Osteocyte (in vitro differentiated cells): ENCODE data around the gene DDX31. TPM values are rescaled to one million over a fixed set of nuclear protein-coding genes. Genes with fewer than 3 reads are reported as not detected.

Experiments used
- DNase-seq: peaks from one replicate; pipeline ENCODE4 v3.0.0; 2021; ENCODE audit warnings: mixed read lengths; ENCODE audit not compliant: unreplicated experiment; ENCODE audit errors: extremely low spot score
- H3K27ac Mint-ChIP-seq: one replicate; pipeline ENCODE4 v1.8.0; 2021; ENCODE audit warnings: mild to moderate bottlenecking, mixed read lengths; ENCODE audit not compliant: unreplicated experiment
- H3K27me3 Mint-ChIP-seq: one replicate; pipeline ENCODE4 v1.8.0; 2021; ENCODE audit warnings: mixed read lengths; ENCODE audit not compliant: unreplicated experiment
- H3K36me3 Mint-ChIP-seq: one replicate; pipeline ENCODE4 v1.8.0; 2021; ENCODE audit warnings: mixed read lengths; ENCODE audit not compliant: unreplicated experiment
- H3K4me1 Mint-ChIP-seq: one replicate; pipeline ENCODE4 v1.8.0; 2021; ENCODE audit warnings: mixed read lengths; ENCODE audit not compliant: unreplicated experiment
- H3K4me3 Mint-ChIP-seq: one replicate; pipeline ENCODE4 v1.8.0; 2021; ENCODE audit warnings: mild to moderate bottlenecking, moderate library complexity, mixed read lengths; ENCODE audit not compliant: unreplicated experiment
- H3K9me3 Mint-ChIP-seq: one replicate; pipeline ENCODE4 v1.8.0; 2021; ENCODE audit warnings: mixed read lengths; ENCODE audit not compliant: unreplicated experiment
- CTCF ChIP-seq: fragments of 200-600 bp; sonication (generic); IDR thresholded peaks from 2 replicates; pipeline ENCODE4 v1.5.0; 2021; ENCODE audit warnings: antibody characterized with exemption, mild to moderate bottlenecking, moderate library complexity
- total RNA-seq: library from RNA; stranded (reverse); gene quantifications from 2 replicates; pipeline ENCODE4 v1.2.1, GENCODE V29; 2021

Gene DDX31
- total RNA-seq, 1 donor from 2014 or later = 14.6 TPM

GRCh38 chr9:132694144-132694543, 24.4 kb upstream of the DDX31 start:
- Mint-ChIP-seq H3K27me3 (no peaks in the 10 kb centered on the region), H3K36me3 (peaks cover 30% of the 10 kb centered on the region), H3K9me3 (peaks cover 37% of the 10 kb centered on the region), H3K4me1 (peaks cover 11% of the 10 kb centered on the region), H3K4me3 (no peak overlapping the region), H3K27ac (no peak overlapping the region)
- DNase-seq = no peak
- no peak for TF ChIP-seq CTCF

- Mint-ChIP-seq H3K27me3 (no peaks in the 10 kb centered on the region), H3K4me3 (no peak overlapping the region), H3K4me1 (peaks cover 11% of the 10 kb centered on the region), H3K9me3 (peaks cover 10% of the 10 kb centered on the region), H3K27ac (no peak overlapping the region), H3K36me3 (peaks cover 54% of the 10 kb centered on the region)
- no peak for DNase-seq
- TF ChIP-seq CTCF = no peak
Observed at GRCh38 chr9:132690696-132691095, 20.9 kb upstream of the DDX31 start.

GRCh38 chr9:132683873-132684272, 14.1 kb upstream of the DDX31 start:
- Mint-ChIP-seq H3K36me3 (peaks cover 54% of the 10 kb centered on the region), H3K9me3 (no peaks in the 10 kb centered on the region), H3K4me3 (no peak overlapping the region), H3K27ac (no peak overlapping the region), H3K4me1 (no peaks in the 10 kb centered on the region), H3K27me3 (no peaks in the 10 kb centered on the region)
- DNase-seq = no peak
- no peak for TF ChIP-seq CTCF

- no peak for DNase-seq
- Mint-ChIP-seq H3K27me3 (no peaks in the 10 kb centered on the region), H3K27ac (no peak overlapping the region), H3K4me1 (peaks cover 2% of the 10 kb centered on the region), H3K9me3 (no peaks in the 10 kb centered on the region), H3K36me3 (peaks cover 49% of the 10 kb centered on the region), H3K4me3 (no peak overlapping the region)
- no peak for TF ChIP-seq CTCF
Observed at GRCh38 chr9:132681561-132681960, 11.8 kb upstream of the DDX31 start.

- TF ChIP-seq CTCF = no peak
- no peaks in the 10 kb centered on the region for H3K9me3 Mint-ChIP-seq
- no peak overlapping the region for H3K27ac Mint-ChIP-seq
- no peak overlapping the region for H3K4me3 Mint-ChIP-seq
- peaks cover 4% of the 10 kb centered on the region for H3K4me1 Mint-ChIP-seq
- DNase-seq = no peak
- H3K27me3 Mint-ChIP-seq = no peaks in the 10 kb centered on the region
- peaks cover 36% of the 10 kb centered on the region for H3K36me3 Mint-ChIP-seq
Observed at GRCh38 chr9:132679946-132680625, 10.3 kb upstream of the DDX31 start.
